ENCODE results near the gene CACHD1.

The CACHD1 gene

DNA sequence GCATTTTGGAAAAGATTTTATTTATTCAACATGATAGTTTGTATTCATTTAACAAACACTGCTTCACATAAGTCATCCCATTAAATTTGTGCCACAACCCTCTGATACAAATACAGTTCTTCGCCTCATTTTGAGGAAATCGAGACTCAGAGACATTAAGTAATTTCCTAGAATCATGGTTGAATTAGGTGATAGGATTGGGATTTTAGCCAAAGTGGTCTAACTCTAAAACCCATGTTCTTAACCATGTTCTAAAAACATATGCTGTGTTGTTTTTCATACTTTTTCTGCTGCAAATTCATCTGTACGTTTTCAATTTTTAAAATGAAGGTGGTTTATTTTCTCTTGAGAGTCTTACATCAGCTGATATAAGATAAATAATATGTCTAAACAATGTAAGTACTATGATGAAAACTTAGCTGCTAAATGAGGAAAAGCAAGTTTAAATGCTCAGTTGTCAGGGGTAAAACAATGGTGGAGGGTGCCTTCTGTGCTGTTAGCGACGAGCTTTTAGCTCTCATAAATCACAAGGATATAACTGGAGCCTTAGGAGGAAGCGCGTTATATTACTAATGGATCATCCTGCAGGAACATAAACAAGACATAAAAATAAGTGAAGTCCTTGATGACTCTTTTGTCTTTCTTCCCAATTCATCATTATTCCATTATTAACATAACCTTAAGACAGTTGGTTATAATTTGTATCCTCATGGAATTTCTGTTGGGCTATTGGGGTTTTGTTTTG is 97.7 kb downstream of the CACHD1 start:
- DNase-seq (ENCODE audit: low read depth, low spot score): no peak
- ChIA-PET POLR2A (no interaction called here), CTCF (no interaction called here)
- no peak overlapping the region for H3K4me3 ChIP-seq (ENCODE audit: low read depth, low read length)
- TF ChIP-seq, protein P1, sequence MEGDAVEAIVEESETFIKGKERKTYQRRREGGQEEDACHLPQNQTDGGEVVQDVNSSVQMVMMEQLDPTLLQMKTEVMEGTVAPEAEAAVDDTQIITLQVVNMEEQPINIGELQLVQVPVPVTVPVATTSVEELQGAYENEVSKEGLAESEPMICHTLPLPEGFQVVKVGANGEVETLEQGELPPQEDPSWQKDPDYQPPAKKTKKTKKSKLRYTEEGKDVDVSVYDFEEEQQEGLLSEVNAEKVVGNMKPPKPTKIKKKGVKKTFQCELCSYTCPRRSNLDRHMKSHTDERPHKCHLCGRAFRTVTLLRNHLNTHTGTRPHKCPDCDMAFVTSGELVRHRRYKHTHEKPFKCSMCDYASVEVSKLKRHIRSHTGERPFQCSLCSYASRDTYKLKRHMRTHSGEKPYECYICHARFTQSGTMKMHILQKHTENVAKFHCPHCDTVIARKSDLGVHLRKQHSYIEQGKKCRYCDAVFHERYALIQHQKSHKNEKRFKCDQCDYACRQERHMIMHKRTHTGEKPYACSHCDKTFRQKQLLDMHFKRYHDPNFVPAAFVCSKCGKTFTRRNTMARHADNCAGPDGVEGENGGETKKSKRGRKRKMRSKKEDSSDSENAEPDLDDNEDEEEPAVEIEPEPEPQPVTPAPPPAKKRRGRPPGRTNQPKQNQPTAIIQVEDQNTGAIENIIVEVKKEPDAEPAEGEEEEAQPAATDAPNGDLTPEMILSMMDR (IDR thresholded peaks at IDR 0.05; ENCODE audit: insufficient read depth, low read length, missing control alignments): no peak

DNA sequence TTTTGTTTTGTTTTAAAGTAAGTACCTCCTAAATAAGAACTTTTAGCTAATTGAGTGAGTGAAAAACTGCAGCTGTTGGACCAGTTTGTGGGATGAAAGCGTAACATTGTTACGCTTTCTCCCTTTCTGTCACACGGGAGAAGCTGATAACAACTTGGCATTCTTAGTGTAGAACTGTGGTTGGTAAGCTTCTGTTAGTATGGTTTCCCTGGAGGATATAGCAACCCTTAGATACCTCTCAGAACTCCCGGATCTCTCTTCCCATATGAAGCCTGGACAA is 98.2 kb downstream of the CACHD1 start:
- TF ChIP-seq, protein P1 (IDR thresholded peaks at IDR 0.05; ENCODE audit: insufficient read depth, low read length, missing control alignments): no peak
- H3K4me3 ChIP-seq (ENCODE audit: low read depth, low read length): no peak overlapping the region
- ChIA-PET CTCF (no interaction called here), POLR2A (no interaction called here)
- no peak for DNase-seq (ENCODE audit: low read depth, low spot score)

DNA sequence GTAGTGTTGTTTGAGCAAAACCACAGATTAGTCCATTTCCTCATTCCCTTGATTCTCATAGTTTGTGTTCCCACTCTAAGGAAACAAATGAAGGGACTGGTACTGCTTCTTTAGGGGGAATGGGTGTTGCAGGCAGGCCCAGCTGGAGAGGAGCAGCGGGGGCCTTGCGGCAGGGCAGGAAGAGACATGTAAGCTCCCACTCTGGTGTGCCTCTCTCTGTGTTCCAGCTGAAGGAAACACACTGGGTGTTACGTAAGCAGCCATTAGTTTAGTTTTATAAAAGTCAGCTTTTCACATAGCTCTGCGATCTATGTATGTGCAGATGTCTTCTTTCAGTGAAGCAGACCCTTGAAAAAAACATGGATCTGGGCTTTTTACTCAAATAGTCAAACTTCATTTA is 99.5 kb downstream of the CACHD1 start:
- H3K4me3 ChIP-seq (ENCODE audit: low read depth, low read length): no peak overlapping the region
- ChIA-PET POLR2A (no interaction called here), CTCF (interaction anchor here (1.2 kb wide), 1 partner anchor 11 kb away, joined by 3 read pairs; no protein-coding TSS in a partner anchor)
- TF ChIP-seq, protein P1 (IDR thresholded peaks at IDR 0.05; ENCODE audit: insufficient read depth, low read length, missing control alignments): no peak
- no peak for DNase-seq (ENCODE audit: low read depth, low spot score)

DNA sequence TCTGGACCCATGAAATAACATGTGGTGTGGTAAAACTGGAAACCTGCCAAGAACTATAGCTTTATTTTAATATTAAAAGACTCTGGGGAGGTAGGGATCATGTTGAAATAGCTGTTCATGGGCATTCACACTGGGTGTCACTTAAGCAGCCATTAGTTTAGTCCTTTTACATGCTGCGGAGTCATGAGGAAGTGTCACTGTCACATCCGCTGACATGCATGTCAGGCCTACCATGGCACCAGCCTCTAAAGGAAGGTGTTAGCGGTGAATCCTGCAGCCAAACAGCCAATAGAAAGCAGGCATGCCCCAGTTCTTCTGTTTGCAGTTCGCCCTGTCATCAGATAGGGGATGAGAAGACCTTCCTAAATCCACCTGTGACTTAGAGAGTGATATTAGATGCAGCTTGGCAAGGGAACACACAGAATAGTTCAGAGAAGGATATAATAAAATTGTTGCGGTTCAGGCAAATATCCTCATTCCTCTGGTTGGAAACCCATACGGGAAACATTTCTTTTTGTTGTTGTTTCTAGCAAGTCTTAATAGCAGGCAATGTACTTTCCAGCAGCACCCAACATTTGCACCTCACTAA is 100.4 kb downstream of the CACHD1 start:
- no peak for DNase-seq (ENCODE audit: low read depth, low spot score)
- CTCF ChIA-PET: interaction anchor here (1.2 kb wide), 1 partner anchor 12 kb away, joined by 3 read pairs; no protein-coding TSS in a partner anchor
- TF ChIP-seq, protein P1 (IDR thresholded peaks at IDR 0.05; ENCODE audit: insufficient read depth, low read length, missing control alignments): no peak

DNA sequence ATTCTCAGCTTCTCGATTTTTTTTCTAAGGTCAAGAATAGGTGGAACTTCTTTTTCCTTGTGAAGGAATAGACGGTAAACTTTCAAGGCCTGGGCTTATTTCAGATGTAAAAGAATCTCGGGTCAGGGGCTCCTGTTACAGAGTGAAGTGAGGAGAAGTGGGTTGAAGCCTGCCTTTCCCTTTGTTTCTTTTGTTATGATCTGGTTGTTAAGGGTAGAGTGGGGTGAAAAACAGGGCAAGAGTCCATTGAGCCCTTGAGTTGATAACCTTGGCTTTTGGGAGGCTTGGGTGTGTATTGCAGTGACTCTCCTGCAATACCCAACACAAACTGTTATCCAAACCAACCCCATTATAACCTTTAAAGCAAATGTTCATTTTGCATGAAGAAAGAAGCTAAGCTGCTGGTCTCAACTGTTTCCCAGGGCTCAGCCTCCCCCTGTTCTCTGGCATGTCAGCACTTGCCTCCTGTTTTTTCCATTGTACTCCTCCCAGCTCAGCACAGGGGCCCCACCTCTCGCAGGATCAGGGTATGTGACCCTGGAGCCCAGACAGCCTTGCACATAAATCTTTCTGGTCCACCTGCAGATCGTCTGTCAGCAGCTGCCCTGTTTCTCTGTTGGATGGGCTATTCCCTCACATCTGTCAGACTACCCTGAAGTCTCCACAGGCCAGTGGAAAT is 102.4 kb downstream of the CACHD1 start:
- no peak for DNase-seq (ENCODE audit: low read depth, low spot score)
- ChIA-PET POLR2A (no interaction called here), CTCF (no interaction called here)
- H3K4me3 ChIP-seq (ENCODE audit: low read depth, low read length): no peak overlapping the region
- TF ChIP-seq, protein P1 (IDR thresholded peaks at IDR 0.05; ENCODE audit: insufficient read depth, low read length, missing control alignments): no peak

More for the DNA sequence above, 100.4 kb downstream of the CACHD1 start:
- POLR2A ChIA-PET: no interaction called here
- H3K4me3 ChIP-seq (ENCODE audit: low read depth, low read length): no peak overlapping the region

DNA sequence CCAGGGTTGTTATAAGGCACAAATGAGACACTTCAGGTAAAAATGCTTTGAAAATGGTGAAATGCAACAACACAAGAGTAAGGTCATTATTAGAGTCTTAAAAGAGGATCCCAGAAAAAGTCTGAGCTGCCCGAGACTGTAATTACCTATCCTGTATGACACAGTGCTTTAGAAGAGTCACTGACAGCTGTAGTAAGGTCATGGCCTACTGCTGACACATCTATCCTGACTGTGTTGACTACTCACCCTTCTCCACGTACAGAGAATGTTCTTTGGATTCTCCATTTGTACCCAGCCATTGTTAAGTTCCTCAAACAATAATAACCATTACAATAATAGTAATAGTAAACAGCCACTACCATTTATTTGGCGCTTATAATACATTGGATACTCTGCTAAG is 104.4 kb downstream of the CACHD1 start:
- ChIA-PET CTCF (interaction anchor here (1.5 kb wide), 1 partner anchor 10 kb away, joined by 11 read pairs; no protein-coding TSS in a partner anchor), POLR2A (no interaction called here)
- H3K4me3 ChIP-seq (ENCODE audit: low read depth, low read length): no peak overlapping the region
- TF ChIP-seq, protein P1 (IDR thresholded peaks at IDR 0.05; ENCODE audit: insufficient read depth, low read length, missing control alignments): no peak
- DNase-seq (ENCODE audit: low read depth, low spot score): no peak

Measured in AG04449 (cell line).